ENCODE measurements around the gene PGP. TPM values are rescaled to one million over a fixed set of nuclear protein-coding genes. Genes with fewer than 3 reads are reported as not detected.

The PGP gene
- total RNA-seq, 1 experiment from 2014 or later, result 38.3 TPM

DNA sequence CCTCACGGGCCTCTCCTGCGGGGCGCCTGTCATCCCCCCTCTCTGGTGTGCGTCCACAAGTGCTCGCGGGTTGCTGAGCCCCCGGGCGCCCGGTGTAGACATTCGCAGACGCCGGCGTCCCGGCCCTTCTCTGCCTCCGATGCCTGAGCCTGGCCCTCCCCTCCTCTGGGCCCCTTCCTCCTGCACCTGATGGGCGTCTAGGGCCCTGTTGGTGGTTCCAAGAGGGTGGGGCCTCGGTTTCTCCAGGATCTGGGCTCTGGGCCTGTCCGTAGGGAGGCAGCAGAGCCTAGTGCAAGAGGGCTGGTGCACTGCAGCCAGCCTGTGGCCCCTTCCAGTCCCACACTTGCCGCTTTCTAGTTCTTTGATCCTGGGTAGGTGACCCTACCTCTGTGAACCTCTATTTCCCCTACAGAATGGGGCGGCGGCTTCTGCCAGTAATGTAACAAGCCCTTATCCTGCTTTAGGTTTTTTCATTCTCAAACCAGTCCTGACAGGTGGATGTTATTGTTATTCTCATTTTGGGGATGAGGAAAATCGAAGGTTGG lies 9.4 kb upstream of the PGP start:
- H3K79me1 ChIP-seq (ENCODE audit: insufficient read depth, low read depth, low read length, poor library complexity, severe bottlenecking), result no peaks in the 10 kb centered on the region
- H3K27ac ChIP-seq (ENCODE audit: insufficient read length, low read depth, low read length), result no peak overlapping the region
- no peak overlapping the region for H3K56ac ChIP-seq (ENCODE audit: insufficient read length, low read depth, low read length)
- DNase-seq, result no peak
- H4K20me1 ChIP-seq (ENCODE audit: control insufficient read depth, insufficient read depth, insufficient read length), result no peaks in the 10 kb centered on the region
- H3K4me2 ChIP-seq (ENCODE audit: insufficient read depth, insufficient read length, low read length), result peak overlapping the region; percentile 56
- no peak overlapping the region for H2BK5ac ChIP-seq (ENCODE audit: insufficient read length, low read length)
- H3K23ac ChIP-seq (ENCODE audit: insufficient read length, low read depth, low read length), result no peak overlapping the region
- no peak overlapping the region for H4K5ac ChIP-seq (ENCODE audit: insufficient read length, low read depth, low read length)
- peaks cover 3% of the 10 kb centered on the region in 2 experiments; a peak in 2 of 4 replicates for H3K4me1 Mint-ChIP-seq
- peak overlapping the region; percentile 60 for H3K9ac ChIP-seq (ENCODE audit: extremely low read depth, insufficient read length, low read length)
- no peak overlapping the region for H4K91ac ChIP-seq (ENCODE audit: insufficient read length, low read depth, low read length)
- H2BK120ac ChIP-seq (ENCODE audit: low read depth, low read length, poor library complexity, severe bottlenecking), result no peak overlapping the region
- TF ChIP-seq, protein P1, sequence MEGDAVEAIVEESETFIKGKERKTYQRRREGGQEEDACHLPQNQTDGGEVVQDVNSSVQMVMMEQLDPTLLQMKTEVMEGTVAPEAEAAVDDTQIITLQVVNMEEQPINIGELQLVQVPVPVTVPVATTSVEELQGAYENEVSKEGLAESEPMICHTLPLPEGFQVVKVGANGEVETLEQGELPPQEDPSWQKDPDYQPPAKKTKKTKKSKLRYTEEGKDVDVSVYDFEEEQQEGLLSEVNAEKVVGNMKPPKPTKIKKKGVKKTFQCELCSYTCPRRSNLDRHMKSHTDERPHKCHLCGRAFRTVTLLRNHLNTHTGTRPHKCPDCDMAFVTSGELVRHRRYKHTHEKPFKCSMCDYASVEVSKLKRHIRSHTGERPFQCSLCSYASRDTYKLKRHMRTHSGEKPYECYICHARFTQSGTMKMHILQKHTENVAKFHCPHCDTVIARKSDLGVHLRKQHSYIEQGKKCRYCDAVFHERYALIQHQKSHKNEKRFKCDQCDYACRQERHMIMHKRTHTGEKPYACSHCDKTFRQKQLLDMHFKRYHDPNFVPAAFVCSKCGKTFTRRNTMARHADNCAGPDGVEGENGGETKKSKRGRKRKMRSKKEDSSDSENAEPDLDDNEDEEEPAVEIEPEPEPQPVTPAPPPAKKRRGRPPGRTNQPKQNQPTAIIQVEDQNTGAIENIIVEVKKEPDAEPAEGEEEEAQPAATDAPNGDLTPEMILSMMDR (conservative IDR thresholded peaks at IDR 0.05), result no peak
- H3K36me3 Mint-ChIP-seq (ENCODE audit: insufficient read depth in 1 of 3, low read depth in 3 of 3), result peaks cover 0 to 3% (median 0%) of the 10 kb centered on the region in 3 experiments; a peak in 3 of 7 replicates
- H2BK15ac ChIP-seq (ENCODE audit: low read depth, low read length), result no peak overlapping the region
- H3K27ac Mint-ChIP-seq, result peak overlapping the region in 2 of 3 experiments; percentile 55 to 75; a peak in 3 of 7 replicates
- no peak overlapping the region for H3T11ph ChIP-seq (ENCODE audit: low read length)
- no peak overlapping the region for H3K4ac ChIP-seq (ENCODE audit: low read depth, low read length)
- H2BK12ac ChIP-seq (ENCODE audit: insufficient read length, low read depth, low read length), result no peak overlapping the region
- no peak overlapping the region; the same call in 1 of the 2 replicates for H3K14ac ChIP-seq (ENCODE audit: insufficient read depth, low read length)
- H3K4me1 ChIP-seq (ENCODE audit: insufficient read depth, low read length), result no peaks in the 10 kb centered on the region
- no peak overlapping the region for H4K8ac ChIP-seq (replicated peaks; ENCODE audit: insufficient read length, low read depth, low read length)
- H3K27me3 Mint-ChIP-seq (ENCODE audit: low read depth), result no peaks in the 10 kb centered on the region
- no peak overlapping the region for H2BK20ac ChIP-seq (ENCODE audit: low read depth, low read length, poor library complexity, severe bottlenecking)
- no peaks in the 10 kb centered on the region for H3K9me3 Mint-ChIP-seq
- peak overlapping the region; percentile 80 to 84 for H3K4me3 Mint-ChIP-seq
- H2AFZ ChIP-seq (ENCODE audit: low read length), result no peak overlapping the region
- H3K18ac ChIP-seq (ENCODE audit: insufficient read length, low read depth, low read length), result no peak overlapping the region
- H3K23me2 ChIP-seq (ENCODE audit: insufficient read length, low read depth, low read length, poor library complexity, severe bottlenecking), result no peaks in the 10 kb centered on the region
- H3K27me3 ChIP-seq (ENCODE audit: insufficient read depth, low read length), result no peaks in the 10 kb centered on the region; the same call in 1 of the 2 replicates
- no peaks in the 10 kb centered on the region for H3K9me3 ChIP-seq (ENCODE audit: control insufficient read depth, low read depth, low read length)
- peaks cover 5% of the 10 kb centered on the region; the same call in 1 of the 2 replicates for H3K79me2 ChIP-seq (ENCODE audit: insufficient read depth, low read length)
- no CpG with 5 or more reads among the region's 22 CpGs for WGBS (ENCODE audit: extremely low coverage, insufficient read length, low lambda C conversion rate)
- H2AK5ac ChIP-seq (ENCODE audit: insufficient read length, low read length), result no peak overlapping the region

Measured in H9 (cell line).